Body of pancreas (tissue), 4 donors: ENCODE measurements around the gene ABCA8. TPM values are rescaled to one million over a fixed set of nuclear protein-coding genes. Genes with fewer than 3 reads are reported as not detected.
"Not testable (repeated sequence)": the region's sequence is repeated elsewhere in the genome, so short reads cannot be mapped to it uniquely, and the experiment has no call there.

Experiments used
- ATAC-seq: fragments of 150-250 bp; one replicate; pipeline ENCODE4 v1.9.1; 2016
- DNase-seq, 4 donors: peaks; one replicate each; pipeline ENCODE4 v3.0.0-alpha.2; 2019
- H3K27ac ChIP-seq, 4 donors: fragments of 200-600 bp; sonication (generic); 1 replicate in 3 of 4; 2 replicates in 1 of 4; pipeline versions ENCODE4 v1.5.1 to v1.6.1; 2016 to 2019; ENCODE audit warnings: mild to moderate bottlenecking in 1 of 4, mixed read lengths in 1 of 4, moderate library complexity in 1 of 4
- H3K27me3 ChIP-seq, 2 donors: fragments of 200-600 bp; sonication (generic); one replicate each; pipeline ENCODE4 v1.6.0; 2016; ENCODE audit warnings: mild to moderate bottlenecking in 1 of 2
- H3K36me3 ChIP-seq, 2 donors: fragments of 200-600 bp; sonication (generic); replicated peaks in 1 of 2; 2 replicates each; pipeline ENCODE4 v1.5.1; 2016; ENCODE audit warnings: low read depth in 2 of 2; ENCODE audit not compliant: insufficient read depth in 1 of 2
- H3K4me1 ChIP-seq: fragments of 200-600 bp; sonication (generic); one replicate; pipeline ENCODE4 v1.6.0; 2016
- H3K4me3 ChIP-seq, 2 donors: fragments of 200-600 bp; sonication (generic); 1 replicate in 1 of 2; 2 replicates in 1 of 2; pipeline ENCODE4 v1.5.1; 2016 to 2019
- H3K9me3 ChIP-seq, 3 donors: fragments of 200-600 bp; sonication (generic); 1 replicate in 2 of 3; 2 replicates in 1 of 3; pipeline ENCODE4 v1.5.1; 2016
- CTCF ChIP-seq, 7 experiments: fragments of 450-650 bp in 4 of 7; fragments of 200-600 bp in 3 of 7; sonication (generic) in 3 of 7; IDR thresholded peaks; one replicate each; pipeline ENCODE4 v1.5.1; 2016 to 2019; ENCODE audit warnings: antibody characterized with exemption in 7 of 7
- POLR2A ChIP-seq, 3 donors: fragments of 450-650 bp; IDR thresholded peaks; one replicate each; pipeline ENCODE4 v1.6.1; 2016; ENCODE audit warnings: antibody characterized with exemption in 3 of 3, mild to moderate bottlenecking in 2 of 3
- WGBS, 2 donors: methylation state at CpG; one replicate each; pipeline ENCODE4 v1.1.5; 2017; 5-methylcytosine and 5-hydroxymethylcytosine counted together
- intact Hi-C: fragments of 100-400 bp; cut with DNase I; formaldehyde crosslinking; loops from one replicate; pipeline ENCODE4 v1.15.1; 2023
- total RNA-seq, 2 donors: library from RNA; depleted of rRNA; stranded (reverse); fragments of >200 nt; gene quantifications; one replicate each; pipeline ENCODE4 v1.1.0, GENCODE V29; 2016

The ABCA8 gene
- total RNA-seq, 2 donors from 2014 or later = 10.4 to 16.8 TPM

- ATAC-seq (no peak), DNase-seq (no peak)
- H3K27me3 ChIP-seq = no peaks in the 10 kb centered on the region
- peaks cover 6% of the 10 kb centered on the region for H3K4me1 ChIP-seq
- no peaks in the 10 kb centered on the region for H3K9me3 ChIP-seq
- no peaks in the 10 kb centered on the region for H3K36me3 ChIP-seq
- H3K27ac ChIP-seq = no peak overlapping the region
- TF ChIP-seq POLR2A (IDR thresholded peaks at IDR 0.05) (no peak), CTCF (IDR thresholded peaks at IDR 0.05) (no peak)
- no peak overlapping the region for H3K4me3 ChIP-seq
- intact Hi-C loops = no loop called here
- WGBS, 2 donors = 81 to 86% methylated on average over 4 of the region's 4 CpGs
These were observed 4.5 kb downstream of the ABCA8 start for GRCh38 chr17:68950725-68951124.

DNA sequence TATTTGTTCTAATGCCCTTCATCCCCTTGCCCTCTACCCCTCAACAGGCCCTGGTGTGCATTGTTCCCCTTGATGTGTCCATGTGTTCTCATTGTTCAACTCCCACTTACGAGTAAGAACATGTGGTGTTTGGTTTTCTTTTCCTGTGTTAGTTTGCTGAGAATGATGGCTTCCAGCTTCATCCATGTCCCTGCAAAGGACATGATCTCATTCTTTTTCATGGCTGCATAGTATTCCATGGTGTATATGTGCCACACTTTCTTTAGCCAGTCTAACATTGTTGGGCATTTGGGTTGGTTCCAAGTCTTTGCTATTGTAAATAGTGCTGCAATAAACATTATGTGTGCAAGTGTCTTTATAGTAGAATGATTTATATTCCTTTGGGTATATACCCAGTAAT, 7.3 kb downstream of the ABCA8 start:
- H3K9me3 ChIP-seq, DNase-seq, H3K4me1 ChIP-seq, H3K36me3 ChIP-seq, H3K27me3 ChIP-seq, H3K27ac ChIP-seq, ATAC-seq, H3K4me3 ChIP-seq, intact Hi-C loops: not testable (repeated sequence)
- WGBS, 2 donors = 92 to 95% methylated on average over 1 of the region's 1 CpG

GRCh38 chr17:68944435-68945035, 10.7 kb downstream of the ABCA8 start:
- no peak overlapping the region for H3K4me3 ChIP-seq
- H3K27ac ChIP-seq = no peak overlapping the region
- H3K4me1 ChIP-seq = no peaks in the 10 kb centered on the region
- H3K27me3 ChIP-seq = no peaks in the 10 kb centered on the region
- WGBS, 2 donors = 73 to 86% methylated on average over 6 of the region's 6 CpGs
- ATAC-seq = no peak
- no peaks in the 10 kb centered on the region for H3K9me3 ChIP-seq
- TF ChIP-seq CTCF (IDR thresholded peaks at IDR 0.05) (no peak), POLR2A (IDR thresholded peaks at IDR 0.05) (no peak)
- intact Hi-C loops = no loop called here
- no peak for DNase-seq
- no peaks in the 10 kb centered on the region for H3K36me3 ChIP-seq

- 89% methylated on average over 2 of the region's 2 CpGs for WGBS, 2 donors
- intact Hi-C loops, H3K9me3 ChIP-seq: not testable (repeated sequence)
These were observed 11.4 kb downstream of the ABCA8 start for GRCh38 chr17:68943812-68944182.

GRCh38 chr17:68943123-68943811, 11.9 kb downstream of the ABCA8 start:
- H3K4me1 ChIP-seq = no peaks in the 10 kb centered on the region
- intact Hi-C loops = no loop called here
- no peak overlapping the region for H3K27ac ChIP-seq
- no peak overlapping the region for H3K4me3 ChIP-seq
- no peaks in the 10 kb centered on the region for H3K9me3 ChIP-seq
- ATAC-seq (no peak), DNase-seq (no peak)
- 64 to 70% methylated on average over 4 of the region's 4 CpGs for WGBS, 2 donors
- no peaks in the 10 kb centered on the region for H3K27me3 ChIP-seq
- TF ChIP-seq POLR2A (IDR thresholded peaks at IDR 0.05) (no peak), CTCF (IDR thresholded peaks at IDR 0.05) (no peak)
- H3K36me3 ChIP-seq = no peaks in the 10 kb centered on the region

More at GRCh38 chr17:68943812-68944182, 11.4 kb downstream of the ABCA8 start:
- H3K4me1 ChIP-seq, ATAC-seq, H3K27me3 ChIP-seq, H3K4me3 ChIP-seq, H3K36me3 ChIP-seq, H3K27ac ChIP-seq, DNase-seq: not testable (repeated sequence)

- Histone ChIP-seq H3K4me1 (no peaks in the 10 kb centered on the region), H3K4me3 (no peak overlapping the region), H3K9me3 (no peaks in the 10 kb centered on the region), H3K27me3 (no peaks in the 10 kb centered on the region), H3K27ac (no peak overlapping the region), H3K36me3 (no peaks in the 10 kb centered on the region)
- no peak for TF ChIP-seq POLR2A (IDR thresholded peaks at IDR 0.05)
- TF ChIP-seq CTCF (IDR thresholded peaks at IDR 0.05) = no peak
- intact Hi-C loops = no loop called here
- ATAC-seq (no peak), DNase-seq (no peak)
- WGBS, 2 donors = 46 to 53% methylated on average over 3 of the region's 3 CpGs
These were observed 12.8 kb downstream of the ABCA8 start for GRCh38 chr17:68942389-68942788.
